ENCODE results near the gene USP32.

The USP32 gene

DNA sequence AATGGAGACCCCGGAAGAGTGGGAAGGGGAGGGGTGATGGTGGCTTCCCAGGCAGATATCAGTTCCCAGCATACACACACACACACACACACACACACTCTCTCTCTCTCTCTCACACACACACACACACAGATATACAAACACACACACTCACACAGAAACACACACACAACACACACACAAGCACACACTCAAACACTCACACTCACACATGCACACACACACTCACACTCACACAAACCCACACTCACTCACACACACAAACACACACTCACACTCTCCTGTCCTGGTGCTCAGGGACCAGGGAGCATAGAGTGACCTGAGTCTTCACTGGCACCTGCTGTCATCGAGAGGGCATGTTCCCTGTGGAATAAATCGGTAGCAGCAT lies 236.5 kb downstream of the USP32 start:
- DNase-seq (ENCODE audit: low read depth) = no peak

DNA sequence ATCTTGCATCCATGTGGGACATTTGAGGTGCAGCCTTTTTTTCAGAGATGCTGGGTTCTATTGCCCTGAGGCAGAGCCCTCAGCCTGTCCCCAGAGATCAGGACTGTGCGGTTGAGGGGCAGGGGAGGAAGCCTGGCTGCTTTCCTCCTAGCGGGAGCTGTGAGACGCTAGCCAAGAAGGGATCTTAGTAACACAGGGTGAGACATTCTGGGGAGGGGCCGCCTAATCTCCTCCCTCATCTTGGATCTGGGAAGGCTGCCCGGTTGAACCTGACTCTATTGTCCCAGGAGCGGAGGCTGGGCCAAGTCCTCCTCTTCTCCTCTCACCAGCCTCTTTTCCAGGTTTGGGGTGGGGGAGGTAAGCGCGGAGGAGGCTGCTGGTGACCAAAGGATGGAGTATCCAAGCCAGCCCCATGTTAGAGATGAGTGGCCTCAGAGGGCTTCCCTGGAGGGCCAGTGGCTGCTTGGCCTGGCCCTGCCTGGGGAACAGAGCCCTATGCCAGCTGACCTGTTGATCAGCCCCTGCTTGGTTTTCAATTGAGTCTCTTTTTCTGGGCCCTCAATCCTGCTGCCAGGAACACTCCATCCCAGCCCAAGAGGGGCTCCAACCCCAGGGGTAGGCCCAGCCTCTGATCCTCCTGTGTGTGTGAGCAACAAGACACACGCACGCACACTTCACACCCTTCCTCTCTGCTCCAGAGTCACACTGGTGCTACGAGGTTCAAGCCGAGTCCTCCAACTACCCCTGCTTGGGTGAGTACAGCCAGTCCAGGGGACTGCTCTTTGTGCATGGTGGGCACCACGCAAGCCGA lies 237.1 kb downstream of the USP32 start:
- DNase-seq (ENCODE audit: low read depth) = no peak

DNA sequence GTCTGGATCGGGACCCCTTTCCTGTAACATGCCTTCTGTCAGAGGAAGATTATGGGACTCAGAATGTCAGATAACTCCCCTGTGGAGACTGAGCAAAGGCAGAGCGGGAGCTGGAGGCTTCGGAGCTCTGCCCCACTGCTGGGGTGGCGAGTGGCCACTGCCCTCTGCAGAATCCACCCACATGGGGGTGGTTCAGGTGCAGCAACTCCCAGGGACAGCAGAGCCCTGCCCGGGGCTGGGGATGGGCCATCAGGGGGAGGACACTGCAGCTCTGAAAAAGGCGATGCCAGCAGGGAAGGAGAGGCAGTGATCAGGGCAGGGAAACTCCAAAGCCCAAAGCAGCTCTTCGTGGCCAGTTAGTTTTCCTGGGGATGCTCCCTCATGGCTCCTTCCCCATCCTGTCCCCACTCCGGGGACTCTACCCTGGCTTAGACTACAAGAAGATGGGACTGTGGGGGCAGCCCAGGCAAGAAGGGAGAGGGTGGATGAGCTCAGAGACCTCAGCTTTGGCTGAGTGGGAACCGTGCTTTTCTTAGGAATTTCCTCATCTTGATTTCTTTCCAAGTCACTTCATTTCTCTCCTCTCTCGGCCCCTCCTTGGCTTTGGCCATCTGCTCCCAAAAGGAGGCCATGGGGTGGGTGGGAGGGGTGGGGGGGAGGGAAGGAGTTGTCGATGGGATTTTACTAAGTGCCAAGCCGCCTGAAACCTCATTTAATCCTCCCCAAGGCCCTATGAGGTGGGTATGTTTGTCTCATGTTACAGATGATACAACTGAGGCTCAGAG lies 238.1 kb downstream of the USP32 start:
- DNase-seq (ENCODE audit: low read depth) = no peak

DNA sequence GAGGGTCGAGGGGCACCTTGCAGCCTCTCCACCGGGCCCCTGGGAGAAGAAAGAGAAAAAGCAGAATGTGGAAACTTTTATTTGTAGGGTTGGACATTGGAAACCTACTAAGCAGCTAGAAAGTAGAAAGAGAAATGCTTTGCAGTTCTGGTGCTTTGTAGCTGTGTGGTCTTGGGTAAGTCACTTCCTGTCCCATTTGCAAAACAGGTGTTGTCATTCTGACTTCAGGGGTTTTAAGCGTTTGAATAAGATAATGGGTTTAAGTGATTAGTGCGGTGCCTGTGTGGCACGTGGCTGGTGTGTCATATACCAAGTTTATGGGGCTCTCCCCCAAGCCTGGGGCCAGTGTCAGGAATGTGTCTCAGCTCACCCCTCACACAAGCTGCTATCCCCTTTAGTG lies 240.6 kb downstream of the USP32 start:
- DNase-seq (ENCODE audit: low read depth) = no peak

DNA sequence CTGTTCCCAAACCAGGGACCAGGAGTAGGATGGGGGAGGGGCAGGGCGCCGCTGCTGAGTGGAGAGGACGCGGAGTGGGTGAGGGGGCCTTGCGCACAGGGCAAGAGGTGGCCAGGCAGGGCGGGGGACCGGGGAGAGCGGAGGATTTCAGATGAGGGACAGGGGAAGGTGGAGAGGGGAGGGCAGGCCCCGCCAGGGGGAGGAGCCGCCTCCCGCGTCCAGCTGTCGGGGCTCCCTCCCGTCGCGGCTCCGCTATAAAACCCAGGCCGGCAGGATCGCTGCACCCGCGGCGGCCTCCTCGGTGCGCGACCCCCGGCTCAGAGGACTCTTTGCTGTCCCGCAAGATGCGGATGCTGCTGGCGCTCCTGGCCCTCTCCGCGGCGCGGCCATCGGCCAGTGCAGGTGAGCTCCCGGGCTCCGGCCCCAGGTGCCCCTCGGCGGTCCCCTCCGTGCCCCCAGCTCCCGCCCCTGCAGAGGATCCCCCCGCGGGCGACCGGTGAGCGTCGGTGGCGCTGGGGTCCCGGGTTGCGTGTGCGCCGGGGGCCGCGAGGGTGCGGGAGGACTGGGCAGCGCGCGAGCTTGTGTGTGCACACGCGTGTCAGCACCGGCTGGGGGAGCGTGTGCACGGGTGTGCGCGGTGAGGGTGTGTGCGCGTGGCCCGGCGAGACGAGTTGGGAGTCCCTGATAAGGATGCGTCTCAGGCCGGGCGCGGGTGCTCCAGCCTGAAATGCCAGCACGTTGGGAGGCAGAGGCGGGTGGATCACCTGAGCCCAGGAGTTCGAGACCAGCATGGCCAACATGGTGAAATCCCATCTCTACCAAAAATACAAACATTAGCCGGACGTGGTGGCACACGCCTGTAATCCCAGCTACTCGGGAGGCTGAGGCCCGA lies 242.0 kb downstream of the USP32 start, which contains the start of gene CA4:
CA4 (plus strand) TSS at position 283 of the 892 bp plus-strand sequence; CDS start at position 345, 62 bp downstream.
- no peak for DNase-seq (ENCODE audit: low read depth)

DNA sequence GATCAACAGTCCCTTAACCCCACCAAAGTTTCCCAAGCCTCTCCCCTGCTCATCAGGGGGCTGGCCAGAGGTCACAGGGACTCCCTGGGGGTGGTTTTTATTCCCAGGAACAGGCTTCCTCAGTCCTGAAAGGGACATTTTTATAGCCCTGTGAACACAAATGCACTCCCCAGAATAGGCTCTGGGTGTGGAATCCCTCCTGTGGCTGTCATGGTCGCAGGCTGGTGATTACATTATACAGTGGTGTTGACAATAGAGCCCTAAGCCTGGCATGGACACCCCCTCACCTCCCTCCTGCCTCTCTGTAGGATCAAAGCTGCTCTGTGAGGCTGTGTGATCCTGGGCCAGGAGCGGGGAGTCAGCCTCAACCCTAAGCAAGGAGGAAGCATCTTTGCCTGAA lies 243.6 kb downstream of the USP32 start:
- no peak for DNase-seq (ENCODE audit: low read depth)

DNA sequence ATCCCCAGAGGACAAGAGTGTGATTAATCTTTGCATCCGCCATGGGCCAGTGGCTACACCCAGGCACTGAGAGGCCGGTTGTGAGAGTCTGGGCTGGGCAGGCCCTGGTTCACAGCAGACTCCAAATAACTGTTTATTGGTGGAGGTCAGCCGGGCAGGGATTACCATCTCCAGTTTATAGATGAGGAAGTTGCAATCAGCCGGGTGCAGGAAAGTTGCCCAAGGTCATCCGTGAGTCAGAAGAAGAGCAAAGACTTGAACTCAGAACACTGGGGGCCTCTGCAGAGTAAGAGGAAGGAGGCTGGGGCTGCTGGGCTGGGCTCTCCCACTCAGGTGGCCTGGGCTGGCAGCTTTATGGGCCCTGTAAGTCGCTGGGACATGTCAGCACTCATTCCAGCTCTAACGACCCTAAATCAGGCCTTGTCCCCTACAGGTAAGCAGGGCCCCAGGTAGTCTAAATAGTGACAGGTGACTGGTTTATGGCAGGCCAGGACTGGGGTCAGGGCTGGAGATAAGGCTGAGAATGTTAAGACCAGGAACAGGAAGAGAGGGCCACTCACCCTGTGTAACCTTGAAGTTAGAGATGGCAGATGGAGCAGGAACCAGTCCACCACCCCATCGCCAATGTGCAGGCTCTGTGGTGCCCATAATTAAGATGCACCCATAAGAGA lies 244.2 kb downstream of the USP32 start:
- DNase-seq (ENCODE audit: low read depth) = no peak

DNA sequence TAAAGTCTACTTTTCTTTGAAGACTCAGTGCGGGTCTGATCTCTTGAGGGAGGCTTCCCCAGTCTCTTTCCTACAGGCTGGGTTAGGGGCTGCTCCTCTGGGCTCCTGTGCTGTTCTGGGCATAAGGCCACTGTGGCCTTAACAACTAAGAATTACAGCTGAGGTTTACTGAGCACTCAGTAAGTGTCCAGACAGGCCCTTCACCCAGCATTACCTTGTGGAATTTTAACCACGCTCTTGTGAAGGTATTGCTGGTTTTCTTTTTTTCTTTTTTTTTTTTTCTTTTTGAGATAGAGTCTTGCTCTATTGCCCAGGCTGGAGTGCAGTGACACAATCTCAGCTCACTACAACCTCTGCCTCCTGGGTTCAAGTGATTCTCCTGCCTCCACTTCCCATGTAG lies 245.7 kb downstream of the USP32 start:
- DNase-seq (ENCODE audit: low read depth) = no peak

DNA sequence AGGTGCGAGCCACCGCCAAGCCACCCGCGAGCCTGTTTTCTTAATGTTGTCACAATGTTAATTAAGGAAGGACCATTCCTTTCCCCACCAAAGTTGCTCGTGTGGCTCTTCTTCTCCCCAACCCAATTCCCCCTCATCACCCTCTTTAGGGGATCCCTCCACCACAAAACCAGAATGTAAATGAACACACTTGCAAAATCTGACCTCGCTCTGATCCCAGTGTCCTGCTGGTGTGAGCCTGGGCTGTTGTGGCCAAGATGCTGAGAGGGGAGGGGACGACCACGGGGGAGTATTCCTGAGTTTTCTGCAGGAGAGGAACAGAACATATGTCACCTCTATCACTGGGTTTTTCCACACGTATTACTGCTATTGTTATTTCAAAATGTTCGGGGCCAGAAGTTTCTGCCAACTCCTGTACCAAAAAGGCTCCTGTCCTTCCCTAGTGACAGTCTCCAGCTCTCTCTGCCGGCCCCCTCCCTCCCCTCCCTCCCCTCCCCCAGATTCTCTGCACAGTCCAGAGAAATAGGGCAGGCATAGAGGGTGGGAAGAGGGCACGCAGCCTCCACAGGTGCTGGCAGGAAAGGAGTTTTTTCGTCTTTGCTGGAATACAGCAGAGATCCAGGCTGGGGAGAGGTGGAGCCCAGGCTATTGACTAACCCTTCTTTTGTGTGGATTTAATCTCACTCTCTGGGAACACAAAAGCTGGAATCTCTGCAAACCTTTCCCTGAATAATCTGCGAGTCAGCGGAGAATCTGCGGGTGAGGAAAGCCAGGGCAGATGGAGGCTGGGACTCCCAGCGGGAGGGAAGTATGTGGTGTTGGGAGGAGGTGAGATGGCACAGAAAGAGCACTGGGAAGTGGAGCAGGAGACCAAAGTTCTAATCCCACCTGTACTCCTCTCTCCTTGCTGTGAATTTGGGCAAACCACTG lies 246.7 kb downstream of the USP32 start:
- no peak for DNase-seq (ENCODE audit: low read depth)

DNA sequence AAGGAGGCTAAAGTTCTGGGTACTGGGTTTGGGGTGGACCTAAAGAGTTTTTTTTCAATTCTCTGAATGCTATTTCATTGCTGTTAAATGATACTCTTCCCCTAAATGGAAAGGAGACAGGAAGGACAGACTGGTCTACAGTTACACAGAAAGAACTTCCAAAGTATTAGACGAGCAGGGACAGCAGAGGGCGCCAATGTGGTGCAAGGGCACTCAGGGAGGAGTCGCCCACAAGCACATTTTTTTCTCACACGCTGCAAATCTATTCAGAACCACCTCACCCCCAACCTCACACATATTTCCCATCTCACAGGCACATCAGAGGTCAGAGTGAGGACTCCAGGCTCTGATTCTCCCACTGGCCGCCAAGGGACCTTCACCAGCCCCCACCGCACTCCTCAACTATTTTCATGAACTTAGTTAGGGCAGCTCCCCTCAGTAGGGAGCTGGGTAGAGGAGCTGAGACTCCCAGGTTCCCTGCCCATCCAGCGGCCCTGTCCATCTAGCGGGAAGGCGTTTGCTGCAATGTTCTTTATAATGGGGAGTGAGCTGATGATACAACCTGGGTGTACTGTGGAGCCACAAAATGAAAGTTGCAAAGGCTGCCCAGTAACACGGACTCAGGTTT lies 248.9 kb downstream of the USP32 start:
- peak; percentile 63 for DNase-seq (ENCODE audit: low read depth)

DNA sequence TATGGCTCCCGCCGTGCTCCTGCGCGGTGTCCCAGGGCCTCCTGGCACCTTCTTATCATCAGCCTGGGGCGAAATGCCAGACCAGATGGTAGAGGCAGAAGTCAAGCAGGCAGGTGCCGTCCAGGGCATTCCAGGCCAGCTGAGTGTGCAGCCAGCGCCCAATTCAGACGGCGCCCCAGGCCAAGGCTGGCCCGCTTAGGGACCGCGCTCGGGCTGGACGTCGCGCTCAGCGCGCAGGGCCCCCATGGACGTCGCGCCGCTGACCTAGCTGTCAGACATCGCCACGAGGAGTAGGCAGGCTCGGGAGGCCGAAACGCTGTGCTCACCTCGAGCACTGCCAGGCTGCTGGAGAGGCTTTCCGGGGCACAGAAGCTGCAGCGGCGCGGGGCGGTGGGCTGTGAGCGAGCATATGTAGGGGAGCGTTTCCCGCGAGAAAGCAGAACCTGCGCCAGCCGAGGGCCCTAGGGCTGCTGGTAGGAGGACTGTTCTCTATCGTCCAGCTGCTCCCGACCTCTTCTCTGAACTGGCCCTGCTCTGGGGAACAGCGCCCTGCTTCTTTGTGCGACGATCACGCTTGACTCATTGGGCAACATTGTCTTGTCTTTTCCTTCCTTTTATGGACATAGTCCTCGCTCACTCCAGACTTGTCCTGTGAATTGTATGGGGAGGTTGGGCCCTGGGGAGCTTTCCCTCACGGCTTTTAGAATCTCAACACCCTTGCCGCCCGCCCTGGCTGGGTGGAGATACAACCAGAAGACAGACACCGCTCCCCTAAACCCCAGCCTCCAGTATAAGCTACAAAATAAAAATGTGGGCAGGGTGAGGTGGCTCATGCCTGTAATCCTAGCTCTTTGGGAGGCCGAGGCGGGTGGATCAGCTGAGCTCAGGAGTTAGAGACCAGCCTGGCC lies 250.6 kb downstream of the USP32 start:
- no peak for DNase-seq (ENCODE audit: low read depth)

DNA sequence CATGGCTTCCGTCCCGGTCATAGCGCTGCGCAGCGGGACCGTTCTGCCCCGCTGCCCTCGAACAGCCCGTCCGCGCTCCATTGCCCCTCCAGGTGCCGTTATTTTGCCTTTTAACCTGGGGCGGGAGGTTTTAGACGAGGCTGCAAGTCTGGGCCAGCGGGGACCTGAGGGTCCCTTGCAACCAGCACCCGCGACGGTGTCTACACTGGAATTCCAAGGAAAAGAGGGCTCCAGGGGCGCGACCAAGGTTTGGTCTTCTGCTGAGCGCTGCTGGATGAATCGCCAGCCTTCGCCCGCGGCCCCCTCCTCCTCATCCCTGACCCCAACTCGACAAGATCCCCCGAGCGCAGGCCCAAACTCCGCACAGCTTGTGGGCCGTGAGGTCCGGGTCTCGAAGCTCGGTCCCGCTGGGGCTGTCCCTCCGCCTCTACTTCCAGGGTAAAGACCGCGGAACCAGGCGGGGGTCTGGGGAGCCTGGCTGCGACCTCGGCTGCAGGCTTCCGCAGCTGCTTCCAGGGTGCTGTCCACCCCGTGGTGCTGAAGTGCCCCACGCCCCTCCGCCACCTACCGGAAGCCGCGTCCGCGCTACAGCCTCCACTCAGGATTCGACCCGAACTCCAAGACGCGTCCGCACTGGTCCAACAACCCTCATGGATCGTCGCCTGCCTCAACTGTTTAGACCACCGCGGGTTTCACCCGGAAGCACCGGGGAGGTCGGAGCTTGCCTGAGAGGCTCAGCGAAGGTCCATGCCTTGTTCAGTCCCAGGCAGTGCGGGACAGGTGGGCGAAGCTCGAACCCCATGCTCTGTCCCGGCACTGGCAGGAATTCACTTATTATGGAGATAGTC lies 252.3 kb downstream of the USP32 start:
- peak; percentile 53 for DNase-seq (ENCODE audit: low read depth)

DNA sequence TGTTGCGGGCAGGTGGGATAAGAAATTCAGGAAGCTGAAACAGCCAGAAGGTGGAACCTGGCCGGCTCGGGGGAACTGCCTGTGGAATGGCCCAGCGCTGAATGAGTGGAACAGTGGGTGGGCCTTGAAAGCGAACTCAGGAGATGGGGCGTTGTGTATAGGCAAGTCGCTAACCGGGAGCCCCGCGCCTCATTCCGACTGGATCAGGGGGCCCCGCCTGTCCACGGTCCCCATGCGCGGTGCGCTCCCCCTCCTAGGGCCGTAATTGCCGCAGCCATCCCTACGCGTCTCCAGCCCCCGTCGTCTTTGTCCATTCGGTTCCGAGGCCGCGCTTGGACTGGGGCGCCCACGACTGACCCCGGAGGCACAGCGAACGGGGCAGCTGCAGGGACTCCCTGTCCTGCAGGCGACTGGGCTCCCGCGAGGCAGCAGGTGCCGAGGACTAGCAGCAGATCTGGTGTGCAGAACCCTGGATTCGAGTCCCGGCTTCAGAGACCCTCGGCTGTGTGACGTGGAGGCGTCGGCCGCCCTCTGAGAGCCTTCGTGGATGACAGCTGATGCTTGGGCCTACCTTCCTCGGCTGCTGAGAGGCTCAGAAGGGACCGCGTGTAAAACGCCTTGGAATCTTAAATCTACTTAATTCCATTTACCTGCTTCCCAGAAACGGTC lies 253.0 kb downstream of the USP32 start:
- DNase-seq (ENCODE audit: low read depth) = no peak

DNA sequence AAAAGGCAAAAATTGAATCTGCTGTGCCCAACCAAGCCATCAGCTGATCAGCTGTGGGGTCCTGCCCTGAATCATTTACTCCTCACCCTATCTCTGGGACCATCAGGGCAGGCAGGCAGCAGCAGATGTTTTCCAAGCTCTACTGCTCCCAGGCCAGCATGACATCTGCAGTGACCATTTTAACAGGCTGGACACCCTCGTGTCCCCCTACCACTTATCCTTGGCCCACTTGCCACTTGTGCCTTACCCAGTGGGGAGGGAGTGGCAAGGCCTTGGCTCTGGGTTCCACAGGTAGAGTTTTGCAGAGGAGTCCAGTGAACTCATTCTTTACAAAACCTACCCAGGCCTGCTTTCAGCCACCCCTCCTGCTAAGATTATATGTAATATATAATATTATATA lies 254.2 kb downstream of the USP32 start:
- no peak for DNase-seq (ENCODE audit: low read depth)

DNA sequence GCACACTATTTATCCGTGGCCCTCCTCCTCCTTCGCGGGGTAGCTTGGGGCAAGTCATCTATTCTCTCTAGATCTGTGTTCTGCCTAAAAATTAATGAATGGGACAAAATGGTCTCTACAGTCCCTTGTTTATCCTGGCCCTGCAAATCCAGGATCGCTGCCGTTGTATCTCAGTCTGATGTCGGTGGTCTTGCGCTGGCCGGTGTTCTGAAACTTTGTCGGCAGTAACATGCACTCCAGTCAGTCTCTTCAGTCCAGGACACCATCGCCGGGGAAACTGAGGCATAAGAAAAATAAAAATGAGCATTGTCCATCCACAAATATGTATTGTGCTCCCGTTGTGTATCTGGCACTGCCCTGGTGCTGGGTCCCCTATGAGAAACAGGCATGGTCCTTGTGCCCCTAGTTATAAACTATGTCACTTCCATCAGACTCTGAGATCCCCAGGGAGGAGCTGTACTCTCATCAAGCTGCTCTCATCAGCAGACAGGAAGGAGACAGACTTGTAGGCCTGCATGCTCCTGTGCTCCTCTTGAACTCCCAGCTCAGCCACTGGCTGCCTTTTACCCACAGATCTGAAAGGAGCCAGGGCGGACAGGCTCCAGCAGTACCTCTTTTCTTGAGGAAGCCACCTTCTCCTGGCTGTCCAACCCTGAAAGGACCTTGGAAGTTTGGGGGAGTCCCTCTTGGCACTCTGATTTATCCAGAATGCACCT lies 255.8 kb downstream of the USP32 start:
- DNase-seq (ENCODE audit: low read depth) = no peak

DNA sequence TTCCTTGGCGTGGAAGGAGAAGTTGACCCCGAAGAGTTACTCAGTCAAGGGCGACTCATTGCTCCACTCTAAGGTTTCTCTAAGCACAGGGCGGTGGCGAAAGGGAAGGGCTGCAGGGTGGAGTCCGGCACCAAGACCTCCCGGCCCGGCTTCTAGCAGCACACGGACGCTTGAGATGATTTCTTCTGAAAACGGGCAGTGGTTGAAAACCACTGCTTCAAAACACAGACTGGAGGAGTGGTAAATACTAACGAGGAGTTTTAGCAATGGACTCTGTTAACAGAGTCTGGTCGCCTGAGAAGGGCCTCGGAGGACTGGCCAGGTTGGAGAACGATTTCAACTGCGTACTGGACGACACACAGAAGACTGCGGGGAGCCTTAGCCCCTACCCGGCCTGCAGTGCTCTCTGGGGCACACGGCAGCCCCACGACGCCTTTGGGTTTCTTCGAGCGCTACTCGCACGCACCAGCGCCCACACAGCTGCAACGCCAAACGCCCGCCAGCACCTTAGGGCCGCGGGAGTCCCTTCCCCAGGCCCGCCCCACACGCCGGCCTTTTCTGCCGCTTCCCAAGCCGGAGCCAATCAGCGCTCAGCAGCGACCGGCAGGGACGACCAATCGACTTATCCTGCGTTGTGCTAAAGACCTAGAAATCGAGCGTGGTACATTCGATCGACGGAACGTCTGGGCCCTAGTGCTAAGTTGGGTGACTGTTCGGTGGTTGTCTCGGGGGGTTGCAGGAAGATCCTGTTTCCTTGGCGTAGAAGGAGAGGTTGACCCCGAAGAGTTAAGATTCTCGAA lies 256.6 kb downstream of the USP32 start:
- DNase-seq (ENCODE audit: low read depth) = peak; percentile 76
